GOT3 (cell line): ENCODE measurements around the gene NLRP8.
"Not testable (repeated sequence)": the region's sequence is repeated elsewhere in the genome, so short reads cannot be mapped to it uniquely, and the experiment has no call there.

Source experiments
- DNase-seq: peaks from one replicate; lab custom pipeline; 2025; ENCODE audit warnings: mixed read lengths; lab: John Stamatoyannopoulos, UW

The NLRP8 gene

GRCh38 chr19:55973982-55974381 is 26.4 kb downstream of the NLRP8 start:
- no peak for DNase-seq

GRCh38 chr19:55980415-55980814 is 32.8 kb downstream of the NLRP8 start:
- DNase-seq = no peak

GRCh38 chr19:55985254-55985653 is 37.6 kb downstream of the NLRP8 start:
- no peak for DNase-seq

GRCh38 chr19:55986487-55986886 is 38.9 kb downstream of the NLRP8 start, which contains the start of gene NLRP5:
Gene NLRP5 (plus strand): TSS chr19:55986775.
- DNase-seq = no peak

GRCh38 chr19:55990831-55991230 is 43.2 kb downstream of the NLRP8 start:
- no peak for DNase-seq

GRCh38 chr19:55993492-55993891 is 45.9 kb downstream of the NLRP8 start:
- DNase-seq = no peak

- DNase-seq = no peak
Observed at GRCh38 chr19:56014765-56015164, 67.1 kb downstream of the NLRP8 start.

GRCh38 chr19:56015756-56016155 is 68.1 kb downstream of the NLRP8 start:
- no peak for DNase-seq

GRCh38 chr19:56019325-56019724 is 71.7 kb downstream of the NLRP8 start:
- not testable (repeated sequence) for DNase-seq

GRCh38 chr19:56020355-56020975 is 72.8 kb downstream of the NLRP8 start:
- not testable (repeated sequence) for DNase-seq

- DNase-seq = no peak
Observed at GRCh38 chr19:56026769-56027168, 79.1 kb downstream of the NLRP8 start.
